ENCODE measurements around the gene TUNAR.
"Not testable (repeated sequence)": the region's sequence is repeated elsewhere in the genome, so short reads cannot be mapped to it uniquely, and the experiment has no call there.

The TUNAR gene

DNA sequence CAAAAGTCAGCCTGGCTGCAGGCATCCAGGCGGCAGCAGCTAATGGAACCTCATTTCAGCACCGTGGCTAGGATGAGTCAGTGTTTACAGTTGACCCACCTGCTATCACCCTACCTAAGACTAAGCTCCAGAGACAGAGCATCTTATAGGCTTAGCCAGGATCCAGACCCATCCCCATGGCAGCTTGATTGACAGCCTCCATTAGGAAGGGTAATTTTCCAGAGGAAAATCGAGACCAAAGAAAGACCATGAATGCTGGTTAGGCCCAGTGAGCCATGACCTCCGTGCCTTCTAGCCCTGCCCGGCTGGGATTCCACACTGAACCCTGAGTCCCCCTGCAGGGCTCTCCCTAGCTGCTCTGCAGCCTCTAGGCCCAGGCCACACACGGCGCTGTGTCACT lies 38.7 kb downstream of the TUNAR start:
- no peak for DNase-seq (ENCODE audit: low read depth in 2 of 2)

DNA sequence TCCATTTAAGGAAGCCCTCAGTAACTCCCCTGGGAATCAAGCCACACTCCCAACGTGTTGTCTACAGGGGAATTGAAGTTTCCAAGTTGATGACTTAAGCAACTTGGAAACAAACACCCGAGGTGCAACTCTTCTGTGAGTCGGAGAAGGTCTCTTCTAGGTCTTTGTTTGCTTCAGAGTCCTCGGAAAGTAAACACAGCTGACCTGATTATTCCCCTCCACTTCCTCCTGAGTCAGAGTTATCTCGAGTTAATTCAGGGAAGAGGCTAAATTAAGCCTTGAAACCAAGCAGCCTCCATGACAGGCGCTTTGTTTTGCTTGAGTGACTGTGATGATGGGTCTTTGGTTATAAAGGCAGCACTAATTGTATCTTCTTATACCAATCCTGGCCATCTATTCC lies 41.8 kb downstream of the TUNAR start:
- DNase-seq (ENCODE audit: low read depth in 2 of 2), result no peak

DNA sequence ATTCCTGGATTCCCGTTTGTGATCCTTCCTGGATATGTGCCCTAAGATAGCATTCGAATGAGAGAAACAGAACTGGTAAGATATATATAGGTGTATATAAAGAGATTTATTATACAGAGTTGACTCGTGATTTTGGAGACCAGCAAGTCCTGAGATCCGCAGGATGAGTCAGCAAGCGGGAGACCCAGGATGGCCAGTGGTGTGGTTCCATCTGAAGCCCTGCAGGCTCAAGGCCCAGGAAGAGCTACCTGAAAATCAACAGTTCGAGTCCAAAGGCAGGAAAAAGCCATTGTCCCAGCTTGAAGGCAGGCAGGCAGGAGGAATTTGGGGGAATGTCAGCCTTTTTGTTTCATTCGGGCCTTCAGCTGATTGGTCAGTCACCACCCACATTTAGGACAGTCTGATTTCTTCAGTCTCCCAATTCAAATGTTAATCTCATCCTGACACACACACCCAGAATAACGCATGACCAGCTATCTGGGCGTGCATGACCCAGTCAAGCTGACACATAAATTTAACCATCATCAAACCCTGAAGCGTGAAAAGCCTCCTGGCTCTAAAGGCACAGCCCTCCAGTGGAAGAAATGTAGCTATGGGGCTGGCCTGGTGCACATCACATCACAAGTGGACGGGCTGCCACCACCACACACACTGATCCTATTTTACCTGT lies 44.3 kb downstream of the TUNAR start:
- no peak for DNase-seq (ENCODE audit: low read depth in 2 of 2)

DNA sequence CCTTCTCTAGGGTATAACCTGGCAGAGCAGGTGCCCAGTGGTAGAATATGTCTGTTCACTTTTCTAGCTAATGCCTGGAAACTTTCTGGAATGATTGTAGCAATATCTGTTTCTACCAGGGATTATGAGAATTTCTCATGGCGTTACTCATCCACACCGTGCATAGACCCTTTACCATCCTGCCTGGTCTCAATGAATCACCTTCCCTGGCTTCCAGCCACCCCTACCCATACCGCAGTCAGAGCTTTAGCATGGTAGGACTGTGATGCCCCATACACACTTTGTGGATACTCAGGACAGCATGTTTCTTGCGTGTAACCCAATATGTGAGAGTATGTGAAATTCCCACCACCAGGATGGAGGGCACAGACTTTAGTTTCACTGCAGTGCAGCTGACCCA lies 45.4 kb downstream of the TUNAR start:
- no peak for DNase-seq (ENCODE audit: low read depth in 2 of 2)

DNA sequence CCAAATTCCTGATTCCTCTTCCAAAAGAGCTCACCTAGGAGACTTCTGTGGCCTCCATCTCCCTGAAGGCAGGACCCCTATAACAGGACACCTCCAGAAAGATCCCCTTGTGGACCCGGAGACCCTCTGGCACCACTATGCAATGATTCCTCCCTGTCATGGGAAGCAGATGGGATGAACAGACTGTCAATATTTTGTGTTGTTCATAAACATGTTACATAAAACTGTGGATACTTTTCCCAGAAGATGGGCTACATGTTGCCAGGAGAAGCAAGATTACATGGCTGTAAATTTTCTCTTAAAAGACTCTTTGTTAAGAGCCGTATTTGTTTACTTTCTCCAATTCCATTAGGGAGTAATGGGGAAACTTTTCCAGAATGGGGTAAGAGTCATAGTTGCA lies 52.1 kb downstream of the TUNAR start:
- DNase-seq (ENCODE audit: low read depth in 2 of 2), result no peak

DNA sequence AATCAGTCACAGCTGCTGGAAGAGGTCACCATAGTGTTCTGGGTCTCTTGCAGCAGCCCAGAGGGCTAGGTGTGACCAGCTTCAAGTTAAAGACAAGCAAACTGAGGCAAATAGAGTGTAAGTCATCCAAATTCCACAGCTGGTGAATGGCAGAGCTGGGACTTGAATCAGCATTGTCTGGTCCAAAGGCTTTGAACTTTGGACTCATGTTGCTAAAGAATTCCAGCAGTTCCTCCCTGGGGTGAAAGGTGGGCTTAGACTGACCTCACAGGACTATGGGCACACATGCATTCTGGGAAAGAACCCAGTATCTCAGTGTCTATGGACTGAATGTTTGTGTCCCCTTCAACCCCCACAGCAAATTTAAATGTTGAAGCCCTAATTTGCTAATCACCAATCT lies 54.8 kb downstream of the TUNAR start:
- no peak for DNase-seq (ENCODE audit: low read depth in 2 of 2)

DNA sequence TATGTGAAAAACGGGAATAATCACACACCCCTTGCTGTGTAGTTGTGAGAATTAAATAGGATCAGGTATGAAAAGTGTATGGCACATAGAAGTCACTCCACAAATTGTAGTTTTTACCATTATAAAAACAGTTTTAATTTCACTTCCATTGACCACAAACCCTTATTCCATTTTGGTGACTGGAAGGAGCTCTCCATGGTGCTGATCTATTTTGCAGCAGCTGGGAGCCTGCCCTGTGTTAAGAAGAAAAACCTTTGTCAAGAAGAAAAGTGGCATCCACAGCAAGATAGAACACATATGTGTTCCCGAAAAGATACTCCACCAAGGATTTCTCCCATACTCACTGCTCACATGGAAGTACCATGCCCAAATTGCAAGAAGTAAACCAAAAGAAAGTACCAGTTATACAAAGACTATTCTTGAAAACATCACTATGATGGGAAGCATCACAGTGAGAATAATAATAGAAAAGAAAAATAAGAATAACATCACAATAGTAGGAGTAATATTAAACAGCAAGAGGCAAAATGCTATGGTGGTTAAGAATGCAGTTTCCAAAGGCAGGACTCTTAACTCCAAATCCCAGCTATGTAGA lies 58.7 kb downstream of the TUNAR start:
- no peak for DNase-seq (ENCODE audit: low read depth in 2 of 2)

DNA sequence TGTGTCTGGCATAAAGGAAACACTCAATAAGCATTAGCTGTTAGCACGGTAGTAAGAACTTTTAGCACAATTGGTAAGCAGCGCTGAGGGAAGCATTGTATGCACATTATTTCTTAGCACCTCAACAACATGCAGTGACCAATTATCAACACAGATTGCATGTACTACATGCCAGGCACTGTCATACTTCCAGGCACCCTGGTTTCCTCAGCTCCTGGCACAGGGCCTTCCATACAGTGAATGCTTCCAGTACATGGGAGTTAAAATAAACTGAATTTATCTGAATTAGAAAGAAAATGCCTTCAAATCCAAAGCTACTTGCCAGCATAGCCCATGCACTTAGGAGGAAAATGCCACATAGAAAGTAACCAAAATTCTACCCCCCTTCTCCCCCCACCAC lies 59.4 kb downstream of the TUNAR start:
- DNase-seq (ENCODE audit: low read depth in 2 of 2), result no peak

DNA sequence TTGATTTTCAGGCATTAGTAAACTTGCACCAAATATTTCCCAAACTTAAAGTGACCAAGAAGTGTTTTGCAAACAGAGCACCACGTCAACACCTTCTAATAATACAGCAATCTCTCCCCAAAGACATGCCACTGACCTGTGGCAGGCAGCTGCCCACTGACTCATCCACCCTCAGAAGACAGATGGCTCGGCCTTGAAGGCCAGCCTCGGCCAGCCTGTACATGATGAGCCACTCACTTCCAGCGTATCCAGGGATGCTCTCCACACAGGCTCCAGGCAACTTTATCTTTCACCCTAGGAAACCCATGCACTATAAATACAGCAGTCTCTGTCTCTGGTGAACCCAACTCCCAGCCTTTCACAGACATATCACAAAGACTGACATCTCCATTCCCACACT lies 62.7 kb downstream of the TUNAR start:
- DNase-seq (ENCODE audit: low read depth in 2 of 2), result no peak

DNA sequence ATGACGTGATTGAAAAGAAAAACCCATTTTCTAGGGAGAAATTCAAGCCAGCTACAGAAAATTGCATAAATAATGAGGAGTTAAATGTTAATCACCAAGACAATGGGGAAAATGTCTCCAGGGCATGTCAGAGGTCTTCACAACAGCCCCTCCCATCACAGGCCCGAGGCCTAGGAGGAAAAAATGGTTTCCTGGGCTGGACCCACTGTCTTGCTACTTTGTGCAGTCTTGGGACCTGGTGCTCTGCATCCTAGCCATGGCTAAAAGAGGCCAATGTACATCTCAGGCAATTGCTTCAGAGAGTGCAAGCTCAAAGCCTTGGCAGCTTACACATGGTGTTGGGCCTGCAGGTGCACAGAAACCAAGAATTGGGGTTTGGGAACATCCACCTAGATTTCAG lies 65.3 kb downstream of the TUNAR start:
- no peak for DNase-seq (ENCODE audit: low read depth in 2 of 2)

DNA sequence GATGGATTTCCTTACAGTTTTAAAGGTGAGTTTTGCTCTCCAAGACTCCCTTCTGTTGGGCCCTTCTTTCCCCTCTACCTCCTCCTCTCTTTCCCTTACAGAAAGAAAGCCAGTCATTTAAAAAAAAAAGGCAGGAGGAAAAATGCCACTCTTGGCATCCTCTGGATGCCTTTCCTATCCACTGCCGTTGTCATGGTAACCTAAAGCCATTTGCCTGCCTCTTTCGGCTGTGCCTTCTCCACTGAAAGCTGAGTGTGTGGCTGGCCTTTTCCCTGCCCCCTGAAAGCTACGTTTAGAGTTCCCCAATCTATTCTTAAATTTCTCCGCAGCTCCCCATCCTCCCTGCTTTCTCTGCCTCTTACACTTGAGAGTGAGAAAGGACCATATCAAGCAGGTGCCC lies 67.1 kb downstream of the TUNAR start:
- no peak for DNase-seq (ENCODE audit: low read depth in 2 of 2)

DNA sequence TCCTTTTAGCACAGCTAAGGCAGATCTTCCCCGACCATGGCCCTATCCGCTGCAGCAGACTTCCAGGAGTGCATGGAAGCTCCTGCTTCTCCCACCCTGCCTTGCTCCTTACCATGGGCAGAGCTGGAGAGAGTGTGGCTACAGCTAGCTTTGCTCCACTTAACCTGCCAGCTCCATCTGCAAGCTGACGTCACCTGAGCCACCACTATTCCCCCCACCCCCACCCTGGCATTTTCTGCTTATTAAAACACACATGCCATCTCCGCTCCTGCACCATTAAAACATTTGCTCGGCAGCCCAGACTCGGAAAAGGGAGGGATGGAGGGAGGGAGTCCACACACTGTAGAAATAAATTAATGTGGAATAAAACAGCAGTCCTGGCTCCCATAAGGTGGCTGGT lies 67.8 kb downstream of the TUNAR start:
- DNase-seq (ENCODE audit: low read depth in 2 of 2), result no peak

DNA sequence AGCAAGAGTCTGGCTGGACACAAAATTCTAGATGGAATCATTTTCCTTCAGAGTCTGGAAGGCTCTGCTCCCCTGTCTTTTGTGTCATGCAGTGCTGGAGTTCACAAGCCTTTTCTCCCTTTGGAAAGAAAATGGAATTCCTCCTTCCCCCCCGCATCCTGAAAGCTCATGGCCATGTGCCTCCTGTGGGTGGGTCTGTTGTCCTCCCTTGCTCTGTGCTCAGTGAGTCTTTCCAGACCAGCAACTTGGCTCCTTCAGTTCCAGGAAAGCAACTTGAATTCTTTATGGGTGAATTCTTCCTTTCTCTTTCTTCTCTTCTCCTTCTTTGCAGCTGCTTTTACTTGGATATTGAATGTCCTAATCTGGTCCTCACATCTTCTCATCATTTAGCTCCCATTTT lies 70.2 kb downstream of the TUNAR start:
- no peak for DNase-seq (ENCODE audit: low read depth in 2 of 2)

DNA sequence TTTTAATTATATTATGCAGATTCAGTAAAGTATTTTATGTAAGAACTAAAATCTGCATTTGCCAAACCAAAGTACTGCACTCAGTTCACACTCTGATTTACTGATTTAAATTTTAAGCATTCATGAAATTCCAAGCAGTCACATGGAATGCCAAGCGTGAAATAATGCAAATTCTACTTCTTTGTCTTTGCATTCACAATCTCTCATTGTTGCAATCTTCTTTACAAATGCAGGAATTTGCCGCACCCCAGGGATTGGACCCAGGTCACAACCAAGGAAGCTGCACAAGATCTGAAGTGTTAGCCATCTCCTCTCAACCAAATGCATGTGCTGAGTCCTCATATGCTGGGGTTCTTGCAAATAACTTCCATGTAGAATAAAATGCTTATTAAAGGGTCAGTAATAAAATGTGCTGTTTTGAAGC lies 71.9 kb downstream of the TUNAR start:
- no peak for DNase-seq (ENCODE audit: low read depth in 2 of 2)

DNA sequence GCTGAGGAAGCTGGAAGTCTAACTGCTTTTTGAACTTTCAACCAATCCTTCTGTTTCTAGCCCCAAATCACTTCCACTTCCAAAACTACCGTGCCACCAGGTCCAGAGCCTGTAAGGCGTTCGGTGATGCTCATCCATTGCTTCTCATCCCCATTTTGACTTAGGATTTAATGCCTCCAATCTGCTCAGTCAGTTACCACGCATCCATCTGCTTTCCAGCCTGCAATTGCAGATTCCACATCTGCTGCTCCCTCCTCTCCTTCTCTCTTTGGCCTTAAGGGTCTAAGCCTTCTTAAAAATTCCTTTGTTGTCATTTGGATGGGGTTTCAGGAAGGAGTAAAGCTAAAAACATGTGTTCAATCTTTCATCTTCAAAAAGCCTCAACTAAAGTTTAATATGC lies 74.7 kb downstream of the TUNAR start:
- no peak for DNase-seq (ENCODE audit: low read depth in 2 of 2)

DNA sequence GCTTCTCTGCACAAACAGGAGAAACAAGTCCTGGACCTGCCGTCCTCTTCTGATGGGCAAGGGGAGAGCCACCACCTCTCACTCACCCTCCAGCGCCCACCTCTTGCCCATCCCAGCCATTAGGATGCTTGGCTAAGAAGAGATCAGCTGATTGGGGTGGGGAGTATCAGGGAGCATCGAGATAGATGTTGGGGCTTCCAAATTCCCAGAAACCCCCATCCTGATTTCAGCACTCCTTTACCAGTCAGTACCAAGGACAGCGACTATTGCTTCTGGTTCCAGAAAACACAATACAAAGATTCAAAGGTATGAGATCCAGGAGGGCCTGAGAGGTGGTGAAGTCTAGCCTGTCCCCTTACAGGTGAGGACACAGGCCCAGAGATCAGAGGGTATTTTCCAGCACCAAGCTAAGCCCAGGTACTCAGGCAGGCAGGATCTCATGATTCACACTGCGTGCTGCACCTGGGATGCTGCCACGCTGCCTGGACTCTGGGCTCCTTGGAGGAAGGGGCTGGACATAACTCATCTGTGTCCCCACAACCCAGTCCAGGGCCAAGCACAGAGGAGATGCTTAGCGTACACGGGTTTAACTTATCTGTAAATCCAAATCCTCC lies 76.6 kb downstream of the TUNAR start:
- DNase-seq (ENCODE audit: low read depth in 2 of 2), result no peak

DNA sequence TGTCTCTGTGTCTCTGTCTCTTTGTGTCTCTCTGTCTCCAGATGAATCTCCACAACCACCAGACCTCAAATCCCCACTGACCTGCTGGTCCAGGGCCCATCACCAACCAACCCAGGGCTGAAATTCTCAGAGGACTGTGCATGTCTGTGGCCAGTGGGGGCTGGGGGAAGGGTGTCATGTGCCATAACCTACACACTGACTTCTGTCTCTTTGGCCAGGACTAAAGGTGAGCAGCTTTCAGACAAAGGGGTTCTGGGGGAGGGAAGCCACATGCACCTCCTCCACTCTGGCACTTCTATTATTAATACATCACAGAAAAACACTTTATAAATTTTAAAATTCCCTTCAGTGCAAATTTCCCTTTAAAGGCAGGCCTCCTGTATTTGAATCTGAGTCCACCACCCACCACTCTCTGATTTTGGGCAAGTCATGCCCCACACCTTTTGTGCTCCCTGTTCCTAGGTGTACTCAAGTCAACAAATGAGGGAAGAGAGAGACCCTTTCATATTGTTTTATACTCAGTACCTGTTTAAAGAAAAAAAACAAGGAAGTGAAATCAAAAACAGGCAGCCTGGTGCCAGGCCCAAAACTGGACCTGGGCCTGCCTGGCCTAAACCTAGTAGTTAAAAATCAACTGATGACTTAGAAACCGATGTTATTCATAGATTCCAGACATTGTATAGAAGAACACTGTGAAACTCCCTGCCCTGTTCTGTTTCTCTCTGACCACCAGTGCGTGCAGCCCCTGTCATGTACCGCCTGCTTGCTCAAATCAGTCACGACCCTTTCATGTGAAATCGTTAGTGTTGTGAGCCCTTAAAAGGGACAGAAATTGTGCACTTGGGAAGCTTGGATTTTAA lies 80.2 kb downstream of the TUNAR start:
- no peak for DNase-seq (ENCODE audit: low read depth in 2 of 2)

DNA sequence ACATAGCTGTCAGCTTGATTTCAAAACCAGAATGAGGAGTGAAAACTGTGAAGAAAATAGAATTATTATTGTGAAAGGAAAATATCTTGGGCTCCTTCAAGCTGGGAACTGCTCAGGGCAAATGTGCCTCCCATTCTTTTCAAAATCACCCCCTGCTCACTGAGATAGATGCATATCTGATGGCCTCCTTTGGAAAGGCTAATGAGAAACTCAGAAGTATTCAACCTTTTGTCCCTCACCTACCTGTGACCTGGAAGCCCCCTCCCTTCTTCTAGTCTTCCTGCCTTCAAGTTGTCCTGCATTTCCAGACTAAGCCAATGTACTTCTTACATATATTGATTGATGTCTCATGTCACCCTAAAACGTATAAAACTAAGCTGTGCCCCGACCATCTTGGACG lies 81.5 kb downstream of the TUNAR start:
- no peak for DNase-seq (ENCODE audit: low read depth in 2 of 2)

DNA sequence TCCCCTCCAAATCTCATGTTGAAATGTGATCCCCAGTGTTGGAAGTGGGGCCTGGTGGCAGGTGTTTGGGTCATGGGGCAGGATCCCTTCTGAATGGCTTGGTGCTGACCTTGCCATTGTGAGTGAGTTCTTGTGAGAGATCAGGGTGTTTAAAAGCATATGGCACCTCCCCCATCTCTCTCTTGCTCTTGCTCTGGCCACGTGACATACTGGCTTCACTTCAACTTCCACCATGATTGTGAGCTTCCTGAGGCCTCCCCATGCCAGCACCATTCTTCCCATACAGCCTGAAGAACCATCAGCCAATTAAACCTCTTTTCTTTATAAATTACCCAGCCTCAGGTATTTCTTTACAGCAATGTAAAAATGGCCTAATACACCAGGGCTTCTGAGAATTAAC lies 82.7 kb downstream of the TUNAR start:
- no peak for DNase-seq (ENCODE audit: low read depth in 2 of 2)

DNA sequence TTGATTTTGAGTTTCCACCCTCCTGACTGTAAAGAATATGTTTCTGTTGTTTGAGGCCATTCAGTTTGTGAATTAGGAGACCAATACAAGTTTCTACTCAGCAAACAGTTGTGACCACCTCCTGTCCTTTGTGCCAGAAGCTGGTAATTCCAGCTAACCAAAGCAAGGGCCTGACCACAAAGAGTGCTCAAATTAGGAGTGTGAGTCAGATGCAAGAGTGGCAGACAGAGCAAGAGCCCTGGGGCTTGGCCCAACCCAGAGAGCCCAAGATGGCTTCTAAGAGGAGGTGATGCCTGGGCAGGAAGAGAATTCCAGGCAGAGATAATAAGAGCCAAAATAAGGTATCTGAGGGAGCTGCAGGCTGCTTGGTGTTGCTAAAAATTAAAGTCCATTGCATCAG lies 84.8 kb downstream of the TUNAR start:
- DNase-seq (ENCODE audit: low read depth in 2 of 2), result no peak

DNA sequence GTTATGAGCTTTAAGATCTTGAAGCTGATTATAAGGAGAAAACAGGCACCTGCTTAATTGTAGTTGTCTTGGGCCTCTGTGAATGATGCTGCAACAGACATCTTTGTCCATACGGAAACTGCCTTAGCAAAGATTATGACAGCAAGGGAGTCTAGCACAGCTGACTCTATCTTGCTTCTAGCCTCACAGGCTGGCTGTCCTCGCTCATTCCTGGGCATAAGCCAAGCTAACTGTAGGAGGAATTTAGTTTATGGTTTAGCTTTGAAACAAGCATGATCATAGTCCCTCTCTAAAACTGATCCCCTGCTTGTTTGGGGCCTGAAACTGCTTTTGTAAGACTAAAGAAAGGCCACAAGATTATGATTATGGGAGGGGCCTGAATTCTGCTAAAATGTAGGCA lies 88.3 kb downstream of the TUNAR start:
- no peak for DNase-seq (ENCODE audit: low read depth in 2 of 2)

DNA sequence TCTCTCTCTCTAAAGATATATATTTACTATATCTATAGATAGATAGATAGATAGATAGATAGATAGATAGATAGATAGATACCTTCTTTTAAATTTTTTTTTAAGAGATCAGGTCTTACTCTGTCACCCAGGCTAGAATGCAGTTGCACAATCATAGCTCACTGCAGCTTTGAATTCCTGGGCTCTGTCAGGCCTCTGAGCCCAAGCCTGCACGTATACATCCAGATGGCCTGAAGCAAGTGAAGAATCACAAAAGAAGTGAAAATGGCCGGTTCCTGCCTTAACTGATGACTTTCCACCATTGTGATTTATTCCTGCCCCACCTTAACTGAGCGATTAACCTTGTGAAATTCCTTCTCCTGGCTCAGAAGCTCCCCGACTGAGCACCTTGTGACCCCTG lies 91.4 kb downstream of the TUNAR start:
- not testable (repeated sequence) for DNase-seq (ENCODE audit: low read depth in 2 of 2)

Measured in stimulated activated CD8-positive, alpha-beta memory T cell treated with anti-CD3 and anti-CD28 coated beads, Interleukin-15, amount 100 ng/mL, for 48 hours (primary cell).